Calu3 (cell line): ENCODE results near the gene GABRB1. TPM values are rescaled to one million over a fixed set of nuclear protein-coding genes. Genes with fewer than 3 reads are reported as not detected.

Experiments used
- BruUV-seq: library from RNA; stranded (reverse); fragments of 400-500 nt; replicated peaks from 2 replicates; lab custom pipeline; 2021; lab: Mats Ljungman, UMichigan
- CTCF ChIA-PET: fragments of 300-600 bp; sonication (Branson Sonifier 250); formaldehyde crosslinking; loops from one replicate; lab custom pipeline; 2022; ENCODE audit warnings: antibody characterized with exemption; lab: Charles Lee
- DNase-seq: peaks from one replicate; pipeline ENCODE4 v3.0.0; 2022
- H3K27ac Mint-ChIP-seq: one replicate; pipeline ENCODE4 v1.8.0; 2022; ENCODE audit warnings: mixed read lengths; ENCODE audit not compliant: unreplicated experiment
- H3K27me3 Mint-ChIP-seq: one replicate; pipeline ENCODE4 v1.8.0; 2022; ENCODE audit warnings: mixed read lengths; ENCODE audit not compliant: unreplicated experiment
- H3K36me3 Mint-ChIP-seq: one replicate; pipeline ENCODE4 v1.8.0; 2022; ENCODE audit warnings: mild to moderate bottlenecking, moderate library complexity, mixed read lengths; ENCODE audit not compliant: insufficient read depth, unreplicated experiment
- H3K4me1 Mint-ChIP-seq: one replicate; pipeline ENCODE4 v1.8.0; 2022; ENCODE audit warnings: mild to moderate bottlenecking, low read depth, mixed read lengths; ENCODE audit not compliant: unreplicated experiment
- H3K4me3 Mint-ChIP-seq: one replicate; pipeline ENCODE4 v1.8.0; 2022; ENCODE audit warnings: mild to moderate bottlenecking, low read depth, moderate library complexity, mixed read lengths; ENCODE audit not compliant: unreplicated experiment
- H3K9me3 Mint-ChIP-seq: one replicate; pipeline ENCODE4 v1.8.0; 2022; ENCODE audit warnings: low read depth, mixed read lengths; ENCODE audit not compliant: unreplicated experiment
- CTCF ChIP-seq: fragments of 200-600 bp; IDR thresholded peaks from one replicate; pipeline ENCODE4 v1.8.0; 2022; ENCODE audit warnings: antibody characterized with exemption; ENCODE audit not compliant: unreplicated experiment
- intact Hi-C: fragments of 100-400 bp; cut with micrococcal nuclease; formaldehyde crosslinking; loops from one replicate; pipeline ENCODE4 v1.10.0; 2022; ENCODE audit not compliant: unreplicated experiment
- total RNA-seq: library from RNA; stranded (reverse); gene quantifications from 2 replicates; pipeline ENCODE4 v1.2.3, GENCODE V29; 2022

Gene GABRB1
- total RNA-seq, 1 experiment from 2014 or later, result not detected

- Mint-ChIP-seq H3K27ac (no peak overlapping the region), H3K9me3 (no peaks in the 10 kb centered on the region), H3K36me3 (no peaks in the 10 kb centered on the region), H3K4me1 (no peaks in the 10 kb centered on the region), H3K27me3 (no peaks in the 10 kb centered on the region), H3K4me3 (no peak overlapping the region)
- no peak for DNase-seq
- intact Hi-C loops, result no loop called here
- no peak for TF ChIP-seq CTCF
- no TSS peak for BruUV-seq
- CTCF ChIA-PET, result no interaction called here
These were observed 111.9 kb downstream of the GABRB1 start for GRCh38 chr4:47143261-47143660.

- no TSS peak for BruUV-seq
- no peak for DNase-seq
- CTCF ChIA-PET, result no interaction called here
These were observed 114.3 kb downstream of the GABRB1 start for GRCh38 chr4:47145630-47146029.

GRCh38 chr4:47154816-47155370 lies 123.5 kb downstream of the GABRB1 start:
- CTCF ChIA-PET, result no interaction called here
- DNase-seq, result no peak
- H3K4me1 Mint-ChIP-seq, result no peaks in the 10 kb centered on the region
- H3K4me3 Mint-ChIP-seq, result no peak overlapping the region
- no peaks in the 10 kb centered on the region for H3K36me3 Mint-ChIP-seq
- H3K9me3 Mint-ChIP-seq, result no peaks in the 10 kb centered on the region
- no peak for TF ChIP-seq CTCF
- H3K27me3 Mint-ChIP-seq, result no peaks in the 10 kb centered on the region
- no peak overlapping the region for H3K27ac Mint-ChIP-seq
- intact Hi-C loops, result no loop called here
- BruUV-seq, result no TSS peak

More at GRCh38 chr4:47145630-47146029, 114.3 kb downstream of the GABRB1 start:
- Mint-ChIP-seq H3K9me3 (no peaks in the 10 kb centered on the region), H3K4me3 (no peak overlapping the region), H3K36me3 (no peaks in the 10 kb centered on the region), H3K4me1 (no peaks in the 10 kb centered on the region), H3K27ac (no peak overlapping the region), H3K27me3 (no peaks in the 10 kb centered on the region)
- TF ChIP-seq CTCF, result no peak
- intact Hi-C loops, result no loop called here

GRCh38 chr4:47155919-47156318 lies 124.6 kb downstream of the GABRB1 start:
- CTCF ChIA-PET, result no interaction called here
- no peak for TF ChIP-seq CTCF
- no peaks in the 10 kb centered on the region for H3K27me3 Mint-ChIP-seq
- H3K27ac Mint-ChIP-seq, result no peak overlapping the region
- H3K9me3 Mint-ChIP-seq, result no peaks in the 10 kb centered on the region
- intact Hi-C loops, result no loop called here
- no peak for DNase-seq
- H3K4me1 Mint-ChIP-seq, result no peaks in the 10 kb centered on the region
- H3K4me3 Mint-ChIP-seq, result no peak overlapping the region
- BruUV-seq, result no TSS peak
- H3K36me3 Mint-ChIP-seq, result no peaks in the 10 kb centered on the region
